ENCODE measurements around the gene MAD1L1.
"Not testable (repeated sequence)": the region's sequence is repeated elsewhere in the genome, so short reads cannot be mapped to it uniquely, and the experiment has no call there.

MAD1L1 gene

DNA sequence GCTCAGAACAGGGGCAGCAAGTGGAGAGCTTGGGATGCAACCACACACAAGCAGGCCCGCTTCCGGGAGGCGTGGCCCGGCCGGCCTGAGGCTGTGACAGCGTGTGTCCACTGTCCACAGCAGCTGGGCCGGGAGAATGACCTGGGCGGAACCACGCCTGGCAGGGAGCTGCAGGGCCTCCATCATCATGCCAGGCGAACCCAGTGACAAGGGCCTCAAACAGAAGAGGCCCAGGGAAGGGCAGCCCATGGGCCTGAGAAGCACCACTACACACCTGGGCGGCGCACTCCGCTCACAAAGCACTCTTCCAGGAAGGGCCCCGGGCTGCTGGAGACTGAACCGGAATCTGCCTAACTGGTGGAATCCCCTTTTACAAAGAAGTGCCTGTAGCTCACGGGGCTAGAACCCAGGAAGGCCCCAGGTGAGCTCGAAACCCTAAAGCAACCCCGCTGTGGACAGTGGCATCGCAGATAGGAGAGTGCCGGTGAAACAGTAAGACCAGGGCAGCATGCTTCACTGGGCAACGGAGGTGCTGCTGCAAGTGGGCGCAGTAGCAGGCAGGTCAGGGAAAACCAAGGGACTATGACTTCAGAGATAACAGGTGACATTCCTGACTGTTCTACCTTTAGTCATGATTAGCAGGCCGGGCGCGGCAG is 66.0 kb downstream of the MAD1L1 start:
- no peak for DNase-seq (ENCODE audit: low read depth, low spot score)

DNA sequence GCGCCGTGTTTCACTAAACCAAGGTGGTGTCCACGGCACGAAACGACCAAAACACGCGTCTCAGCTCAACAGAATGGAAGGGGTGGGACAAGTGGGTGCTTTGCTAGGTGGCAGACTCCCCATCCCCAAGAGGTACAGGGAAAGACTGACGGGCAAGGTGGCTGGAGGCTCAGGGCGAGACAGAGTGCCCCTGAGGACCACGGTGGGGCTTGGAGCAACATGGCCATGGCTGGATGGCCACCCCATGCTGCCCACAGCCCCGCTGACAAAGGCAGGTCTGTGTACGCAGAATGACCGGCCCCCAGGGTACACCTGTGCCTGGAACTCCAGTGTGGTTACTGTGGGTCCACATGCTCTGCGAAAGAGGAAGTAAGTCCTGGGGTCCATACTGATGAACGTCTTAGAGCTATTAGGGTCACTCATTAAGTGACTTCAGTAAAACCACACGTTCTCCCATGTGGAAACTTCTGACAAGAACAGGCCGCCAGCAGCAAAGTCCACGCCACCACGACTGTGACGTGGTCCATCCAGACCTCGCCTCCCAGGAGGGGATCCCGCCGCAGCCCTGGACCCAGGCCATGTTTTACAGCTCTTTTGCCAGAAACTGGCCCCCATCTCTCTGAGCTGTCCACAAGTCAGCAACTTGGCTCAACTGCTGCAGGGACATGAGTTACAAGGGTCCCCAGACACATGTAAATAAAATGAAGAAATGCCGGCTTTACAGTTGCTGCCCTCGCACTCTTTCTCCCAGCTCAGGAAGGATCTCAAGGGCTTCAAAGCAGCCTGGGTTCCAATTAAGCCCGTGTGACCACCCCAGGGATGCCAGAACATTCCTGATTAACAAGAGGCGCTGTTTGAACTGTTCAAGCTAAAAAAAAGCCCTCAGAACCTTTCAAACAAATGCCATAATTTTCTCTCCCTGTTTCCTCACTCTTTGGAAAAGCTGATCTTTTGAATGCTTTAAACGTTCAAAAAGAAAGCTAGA is 66.8 kb downstream of the MAD1L1 start:
- no peak for DNase-seq (ENCODE audit: low read depth, low spot score)
- no peak overlapping the region for H3K4me3 ChIP-seq (ENCODE audit: low read length)

More for the DNA sequence above, 66.0 kb downstream of the MAD1L1 start:
- H3K4me3 ChIP-seq (ENCODE audit: low read length), result no peak overlapping the region

GRCh38 chr7:2165239-2165609 is 67.5 kb downstream of the MAD1L1 start:
- no peak overlapping the region for H3K4me3 ChIP-seq (ENCODE audit: low read length)
- DNase-seq (ENCODE audit: low read depth, low spot score), result no peak

GRCh38 chr7:2164646-2165045 is 68.1 kb downstream of the MAD1L1 start:
- no peak for DNase-seq (ENCODE audit: low read depth, low spot score)
- no peak overlapping the region for H3K4me3 ChIP-seq (ENCODE audit: low read length)

GRCh38 chr7:2163600-2164555 is 68.9 kb downstream of the MAD1L1 start:
- DNase-seq (ENCODE audit: low read depth, low spot score), result no peak
- H3K4me3 ChIP-seq (ENCODE audit: low read length), result no peak overlapping the region

- no peak for DNase-seq (ENCODE audit: low read depth, low spot score)
- no peak overlapping the region for H3K4me3 ChIP-seq (ENCODE audit: low read length)
Measured at GRCh38 chr7:2162959-2163358, 69.8 kb downstream of the MAD1L1 start.

DNA sequence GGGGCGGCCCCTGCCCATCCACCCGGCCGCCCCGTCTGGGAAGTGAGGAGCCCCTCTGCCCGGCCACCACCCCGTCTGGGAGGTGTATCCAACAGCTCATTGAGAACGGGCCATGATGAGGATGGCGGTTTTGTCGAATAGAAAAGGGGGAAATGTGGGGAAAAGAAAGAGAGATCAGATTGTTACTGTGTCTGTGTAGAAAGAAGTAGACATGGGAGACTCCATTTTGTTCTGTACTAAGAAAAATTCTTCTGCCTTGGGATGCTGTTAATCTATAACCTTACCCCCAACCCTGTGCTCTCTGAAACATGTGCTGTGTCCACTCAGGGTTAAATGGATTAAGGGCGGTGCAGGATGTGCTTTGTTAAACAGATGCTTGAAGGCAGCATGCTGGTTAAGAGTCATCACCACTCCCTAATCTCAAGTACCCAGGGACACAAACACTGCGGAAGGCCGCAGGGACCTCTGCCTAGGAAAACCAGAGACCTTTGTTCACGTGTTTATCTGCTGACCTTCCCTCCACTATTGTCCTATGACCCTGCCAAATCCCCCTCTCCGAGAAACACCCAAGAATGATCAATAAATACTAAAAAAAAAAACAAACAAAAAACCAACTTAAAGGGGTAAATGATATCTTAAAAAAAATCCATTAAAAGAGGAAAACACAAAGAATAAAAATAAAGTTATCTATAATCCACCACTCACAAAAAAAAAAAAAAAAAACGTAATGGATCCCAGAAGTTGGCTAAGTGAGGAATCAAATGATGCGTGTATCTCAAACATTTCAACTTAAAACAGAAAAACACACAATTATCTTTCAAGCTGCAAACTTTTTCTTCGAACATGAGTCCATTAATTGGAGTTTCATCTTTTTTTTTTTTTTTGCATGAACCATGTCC is 70.5 kb downstream of the MAD1L1 start:
- H3K4me3 ChIP-seq (ENCODE audit: low read length); DNase-seq (ENCODE audit: low read depth, low spot score): not testable (repeated sequence)

- DNase-seq (ENCODE audit: low read depth, low spot score), result no peak
- H3K4me3 ChIP-seq (ENCODE audit: low read length), result no peak overlapping the region
Measured at GRCh38 chr7:2159176-2159520, 73.6 kb downstream of the MAD1L1 start.

DNA sequence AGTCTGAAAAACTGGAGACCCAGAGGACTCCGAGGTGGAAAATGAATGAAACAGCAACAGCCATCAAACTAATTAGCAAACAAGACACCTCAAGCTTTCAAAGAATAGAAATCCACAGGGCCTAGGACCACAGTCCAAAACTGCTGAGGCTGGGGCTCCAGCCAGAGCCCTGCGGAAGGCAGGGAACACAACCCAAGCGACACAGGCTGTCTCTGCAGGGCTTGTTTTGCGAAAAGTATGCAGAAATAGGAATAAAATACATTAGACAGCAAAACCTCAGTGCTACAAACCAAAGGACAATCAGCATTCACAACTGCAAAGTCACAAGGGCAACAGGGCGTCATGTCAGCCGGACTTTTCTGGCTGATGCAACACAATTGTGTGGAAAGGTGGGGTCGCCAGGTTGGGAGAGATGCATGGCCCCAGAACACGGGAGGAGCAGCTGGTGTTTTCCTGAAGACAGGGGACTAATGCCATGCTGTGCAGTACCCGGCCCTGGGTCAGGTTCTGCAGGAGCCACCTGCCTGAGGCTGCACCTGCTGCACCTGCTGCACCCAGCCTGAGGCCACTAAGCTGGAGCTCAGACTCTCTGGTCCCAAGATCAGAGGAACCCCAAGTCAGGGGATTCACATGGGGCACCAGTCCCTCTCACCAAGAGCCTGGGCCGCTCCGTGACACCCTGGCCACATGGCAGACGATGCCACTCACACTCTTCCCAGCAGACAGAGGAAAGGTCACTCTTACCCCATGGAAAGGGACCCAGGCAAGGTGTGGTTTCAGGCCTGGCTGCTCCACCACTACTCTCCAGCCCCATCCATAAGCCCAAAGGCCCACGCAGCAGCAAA is 74.2 kb downstream of the MAD1L1 start:
- no peak for DNase-seq (ENCODE audit: low read depth, low spot score)
- no peak overlapping the region for H3K4me3 ChIP-seq (ENCODE audit: low read length)

- no peak overlapping the region for H3K4me3 ChIP-seq (ENCODE audit: low read length)
- peak; percentile 64 for DNase-seq (ENCODE audit: low read depth, low spot score)
Measured at GRCh38 chr7:2157473-2158279, 75.1 kb downstream of the MAD1L1 start.

DNA sequence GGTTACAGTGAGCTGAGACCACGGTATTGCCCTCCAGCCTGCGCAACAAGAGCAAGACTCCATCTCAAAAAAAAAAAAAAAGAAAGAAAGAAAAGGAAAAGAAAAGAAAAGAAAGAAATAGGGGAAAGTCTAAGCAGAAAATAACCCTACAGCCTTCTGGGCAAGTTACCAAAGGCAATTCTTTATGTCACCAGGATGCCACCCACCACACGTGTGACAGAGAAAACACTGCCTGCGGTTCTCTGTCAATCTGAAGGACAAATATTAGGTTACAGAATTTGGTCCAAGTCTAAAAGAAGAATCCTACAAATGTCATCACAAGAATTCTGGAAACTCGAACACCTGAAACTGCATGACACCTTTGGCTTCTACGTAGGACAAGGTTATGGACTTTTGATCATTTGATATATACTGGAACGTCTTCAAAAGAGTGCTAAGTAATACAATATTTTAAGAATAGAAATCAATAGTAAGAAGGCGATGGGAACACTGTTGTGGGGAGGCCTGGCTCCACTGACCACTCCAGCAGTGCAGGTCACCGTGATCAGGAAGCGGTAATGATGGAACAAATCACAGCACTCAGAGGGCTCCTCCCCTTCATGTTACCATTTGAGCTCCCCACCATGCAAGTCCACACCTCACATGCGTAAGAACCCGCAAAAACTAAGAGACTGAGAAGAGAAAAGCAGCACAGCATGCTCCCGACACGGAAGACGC is 75.8 kb downstream of the MAD1L1 start:
- no peak overlapping the region for H3K4me3 ChIP-seq (ENCODE audit: low read length)
- no peak for DNase-seq (ENCODE audit: low read depth, low spot score)

DNA sequence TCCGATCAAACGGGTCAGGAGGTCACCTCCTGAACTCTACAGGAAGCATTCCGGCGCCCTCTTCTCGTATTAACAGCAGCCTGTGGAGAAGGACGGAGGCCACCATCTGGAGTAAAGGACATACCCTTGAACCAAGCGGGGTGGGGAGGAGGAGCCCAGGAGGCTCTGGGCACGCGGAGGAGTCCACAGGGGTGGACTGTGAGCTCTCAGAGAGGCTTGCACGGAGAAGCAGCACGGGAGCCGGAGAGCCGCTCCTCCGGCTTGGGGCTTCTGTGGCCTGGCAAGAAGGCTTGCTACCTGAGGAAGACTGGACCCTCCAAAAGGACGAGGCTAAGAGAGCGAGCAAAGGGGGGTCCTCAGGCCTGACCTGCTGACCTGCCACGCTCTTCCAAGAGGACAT is 77.9 kb downstream of the MAD1L1 start:
- no peak for DNase-seq (ENCODE audit: low read depth, low spot score)
- H3K4me3 ChIP-seq (ENCODE audit: low read length), result no peak overlapping the region

DNA sequence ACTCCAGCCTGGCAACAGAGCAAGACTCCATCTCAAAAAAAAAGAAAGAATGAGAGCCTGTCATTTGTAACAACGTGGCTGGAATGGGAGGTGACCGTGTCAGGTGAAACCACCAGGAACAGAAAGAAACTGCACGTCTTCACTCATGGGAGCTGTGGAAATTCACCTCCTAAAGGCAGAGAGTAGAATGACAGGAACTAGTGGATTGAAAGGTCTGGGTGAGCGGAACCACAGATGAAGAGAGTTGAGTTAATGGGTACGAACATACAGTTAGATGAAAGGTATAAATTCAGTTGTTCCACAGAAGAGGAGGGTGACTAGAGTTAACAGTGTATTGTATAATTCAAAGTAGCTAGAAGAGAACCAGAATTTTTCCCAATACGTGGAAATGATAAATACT is 78.6 kb downstream of the MAD1L1 start:
- DNase-seq (ENCODE audit: low read depth, low spot score), result no peak
- no peak overlapping the region for H3K4me3 ChIP-seq (ENCODE audit: low read length)

DNA sequence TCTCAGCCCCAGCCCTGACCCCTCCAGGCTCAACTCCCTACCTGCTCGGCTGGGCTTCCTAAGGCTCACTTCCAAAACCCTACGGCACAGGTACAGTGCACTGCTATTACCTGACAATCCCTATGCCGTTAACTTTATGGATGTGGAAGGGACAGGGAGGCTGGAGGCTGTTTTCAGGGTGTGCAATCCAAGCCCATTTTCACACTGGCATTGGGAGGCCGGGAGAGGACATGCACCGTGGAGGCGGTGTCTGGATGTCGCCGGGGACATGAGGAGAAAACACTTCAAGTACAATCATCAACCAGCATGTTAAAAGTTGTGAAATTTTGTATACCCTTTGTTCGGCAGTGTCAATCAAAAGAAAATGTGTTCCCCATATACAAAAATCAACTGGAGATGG is 80.1 kb downstream of the MAD1L1 start:
- H3K4me3 ChIP-seq (ENCODE audit: low read length), result no peak overlapping the region
- no peak for DNase-seq (ENCODE audit: low read depth, low spot score)

- H3K4me3 ChIP-seq (ENCODE audit: low read length), result no peak overlapping the region
- DNase-seq (ENCODE audit: low read depth, low spot score), result no peak
Measured at GRCh38 chr7:2151801-2152612, 80.7 kb downstream of the MAD1L1 start.

DNA sequence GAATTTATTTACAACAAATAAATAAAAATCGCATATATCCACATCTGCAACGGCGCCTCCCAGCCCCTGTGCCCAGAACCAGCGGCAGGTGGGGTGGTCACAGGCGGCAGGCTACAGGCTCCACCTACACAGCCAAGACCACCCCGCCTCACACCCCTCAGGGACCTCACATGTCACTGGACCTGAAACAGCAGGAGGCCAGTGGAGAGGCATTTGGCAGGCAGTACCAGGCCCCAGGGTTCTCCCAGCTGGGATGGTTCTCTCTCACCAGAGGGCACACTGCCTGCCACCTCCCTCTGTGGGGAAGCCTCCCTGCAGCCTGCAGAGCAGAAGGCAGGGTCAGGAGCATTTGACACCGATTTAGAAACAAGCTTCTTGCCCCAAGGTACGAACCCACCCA is 81.5 kb downstream of the MAD1L1 start:
- H3K4me3 ChIP-seq (ENCODE audit: low read length), result no peak overlapping the region
- no peak for DNase-seq (ENCODE audit: low read depth, low spot score)
